Neural cell (in vitro differentiated cells): ENCODE measurements around the gene SLITRK2. TPM values are rescaled to one million over a fixed set of nuclear protein-coding genes. Genes with fewer than 3 reads are reported as not detected.

Experiments
- H2AFZ ChIP-seq: fragments of 200-600, 300-800 bp; sonication (generic), shearing (Covaris generic); 2 replicates; pipeline ENCODE4 v1.6.0; 2014; ENCODE audit warnings: low read depth, mild to moderate bottlenecking, antibody characterized with exemption, low read length, moderate library complexity
- H3F3A ChIP-seq: fragments of 200-600 bp; shearing (Covaris generic); 2 replicates; pipeline ENCODE4 v1.6.1; 2016; ENCODE audit warnings: mild to moderate bottlenecking, moderate library complexity, mixed read lengths, antibody characterized with exemption, low read length; ENCODE audit not compliant: insufficient read depth, poor library complexity, severe bottlenecking
- H3K27ac ChIP-seq: fragments of 200-600, 300-800 bp; sonication (generic), shearing (Covaris generic); 2 replicates; pipeline ENCODE4 v1.5.1; 2014; ENCODE audit warnings: mild to moderate bottlenecking, low read length, moderate library complexity
- H3K27me3 ChIP-seq: fragments of 300-800, 200-600 bp; sonication (generic), shearing (Covaris generic); 2 replicates; pipeline ENCODE4 v1.6.0; 2014; ENCODE audit warnings: mild to moderate bottlenecking, low read depth, low read length, moderate library complexity; ENCODE audit not compliant: insufficient read depth
- H3K36me3 ChIP-seq: fragments of 300-800, 200-600 bp; sonication (generic), shearing (Covaris generic); 2 replicates; pipeline ENCODE4 v1.5.1; 2014; ENCODE audit warnings: mild to moderate bottlenecking, antibody characterized with exemption, low read length, moderate library complexity; ENCODE audit not compliant: insufficient read depth
- H3K4me2 ChIP-seq: fragments of 300-800, 200-600 bp; sonication (generic), shearing (Covaris generic); 2 replicates; pipeline ENCODE4 v1.6.0; 2014; ENCODE audit warnings: mild to moderate bottlenecking, low read length
- H3K4me3 ChIP-seq: fragments of 300-800, 200-600 bp; sonication (generic), shearing (Covaris generic); 2 replicates; pipeline ENCODE4 v1.5.1; 2014; ENCODE audit warnings: mild to moderate bottlenecking, low read length, moderate library complexity
- H3K79me2 ChIP-seq: fragments of 200-600 bp; shearing (Covaris generic); replicated peaks from 2 replicates; pipeline ENCODE4 v1.6.0; 2014; ENCODE audit warnings: mild to moderate bottlenecking, low read length, moderate library complexity; ENCODE audit not compliant: insufficient read depth
- H3K9ac ChIP-seq: fragments of 300-800, 200-600 bp; sonication (generic), shearing (Covaris generic); 2 replicates; pipeline ENCODE4 v1.6.1; 2016; ENCODE audit warnings: mild to moderate bottlenecking, low read length, mixed read lengths
- H3K9me2 ChIP-seq: fragments of 200-600 bp; shearing (Covaris generic); 2 replicates; pipeline ENCODE4 v1.6.1; 2016; ENCODE audit warnings: mild to moderate bottlenecking, low read length, mixed read lengths; ENCODE audit not compliant: insufficient read depth
- H3K9me3 ChIP-seq: fragments of 200-600, 300-800 bp; sonication (generic), shearing (Covaris generic); 2 replicates; pipeline ENCODE4 v1.6.1; 2016; ENCODE audit warnings: mild to moderate bottlenecking, mixed run types, low read length, moderate library complexity, mixed read lengths
- H4K20me1 ChIP-seq: fragments of 200-600 bp; shearing (Covaris generic); 2 replicates; pipeline ENCODE4 v1.6.1; 2016; ENCODE audit warnings: mild to moderate bottlenecking, mixed run types; ENCODE audit not compliant: insufficient read depth
- CTCF ChIP-seq: fragments of 450-650 bp; IDR thresholded peaks from 2 replicates; pipeline ENCODE4 v1.5.1; 2014; ENCODE audit warnings: antibody characterized with exemption, mild to moderate bottlenecking, moderate library complexity; ENCODE audit not compliant: poor library complexity, severe bottlenecking
- EP300 ChIP-seq: fragments of 450-650 bp; conservative IDR thresholded peaks from 2 replicates; pipeline ENCODE4 v1.6.1; 2014; ENCODE audit warnings: antibody characterized with exemption, mild to moderate bottlenecking, moderate library complexity; ENCODE audit not compliant: poor library complexity, severe bottlenecking
- EZH2 ChIP-seq: fragments of 200-600, 300-800 bp; shearing (Covaris generic), sonication (generic); IDR thresholded peaks from 2 replicates; pipeline ENCODE4 v1.6.1; 2014; ENCODE audit warnings: antibody characterized with exemption, low read length, borderline replicate concordance, mild to moderate bottlenecking; ENCODE audit not compliant: insufficient read depth, poor library complexity, severe bottlenecking
- MXI1 ChIP-seq: fragments of 450-650 bp; conservative IDR thresholded peaks from 2 replicates; pipeline ENCODE4 v1.6.1; 2014; ENCODE audit warnings: antibody characterized with exemption, mild to moderate bottlenecking; ENCODE audit not compliant: poor library complexity, severe bottlenecking
- POLR2AphosphoS5 ChIP-seq: IDR thresholded peaks from 2 replicates; pipeline ENCODE4 v1.6.1; 2012
- RAD21 ChIP-seq: fragments of 450-650 bp; conservative IDR thresholded peaks from 2 replicates; pipeline ENCODE4 v1.6.1; 2014; ENCODE audit warnings: antibody characterized with exemption, mild to moderate bottlenecking, moderate library complexity
- SMC3 ChIP-seq: fragments of 450-650 bp; conservative IDR thresholded peaks from 2 replicates; pipeline ENCODE4 v1.6.1; 2014; ENCODE audit warnings: antibody characterized with exemption, mild to moderate bottlenecking, moderate library complexity; ENCODE audit not compliant: poor library complexity
- TAF1 ChIP-seq: IDR thresholded peaks from 2 replicates; pipeline ENCODE4 v1.6.1; 2012; ENCODE audit warnings: low read depth
- polyA plus RNA-seq: library from polyadenylated mRNA; depleted of rRNA; stranded (reverse); fragments of >200 nt; gene quantifications from 2 replicates; pipeline ENCODE4 v1.2.3, GENCODE V29; 2014
- small RNA-seq, 3 experiments: library from RNA; depleted of rRNA; stranded (forward); fragments of <200 nt; gene quantifications; one replicate each; pipeline ENCODE3, GENCODE V24; 2012
- TF ChIP-seq, protein P1 (sequence below): IDR thresholded peaks from 2 replicates; pipeline ENCODE4 v1.6.1; 2012; ENCODE audit warnings: borderline replicate concordance

SLITRK2 gene
- polyA plus RNA-seq, 1 donor from 2014 or later = 1.9 TPM

- H3K4me2 ChIP-seq = no peak overlapping the region
- H3K27ac ChIP-seq = no peak overlapping the region
- no peaks in the 10 kb centered on the region for H4K20me1 ChIP-seq
- H3K9ac ChIP-seq = no peak overlapping the region
- H3K79me2 ChIP-seq = no peaks in the 10 kb centered on the region
- H3K4me3 ChIP-seq = no peak overlapping the region
- no peaks in the 10 kb centered on the region for H3F3A ChIP-seq
- TF ChIP-seq RAD21 (no peak), TAF1 (no peak), EZH2 (no peak), SMC3 (no peak), EP300 (no peak), MXI1 (no peak), CTCF (no peak), POLR2AphosphoS5 (no peak)
- TF ChIP-seq, protein P1, sequence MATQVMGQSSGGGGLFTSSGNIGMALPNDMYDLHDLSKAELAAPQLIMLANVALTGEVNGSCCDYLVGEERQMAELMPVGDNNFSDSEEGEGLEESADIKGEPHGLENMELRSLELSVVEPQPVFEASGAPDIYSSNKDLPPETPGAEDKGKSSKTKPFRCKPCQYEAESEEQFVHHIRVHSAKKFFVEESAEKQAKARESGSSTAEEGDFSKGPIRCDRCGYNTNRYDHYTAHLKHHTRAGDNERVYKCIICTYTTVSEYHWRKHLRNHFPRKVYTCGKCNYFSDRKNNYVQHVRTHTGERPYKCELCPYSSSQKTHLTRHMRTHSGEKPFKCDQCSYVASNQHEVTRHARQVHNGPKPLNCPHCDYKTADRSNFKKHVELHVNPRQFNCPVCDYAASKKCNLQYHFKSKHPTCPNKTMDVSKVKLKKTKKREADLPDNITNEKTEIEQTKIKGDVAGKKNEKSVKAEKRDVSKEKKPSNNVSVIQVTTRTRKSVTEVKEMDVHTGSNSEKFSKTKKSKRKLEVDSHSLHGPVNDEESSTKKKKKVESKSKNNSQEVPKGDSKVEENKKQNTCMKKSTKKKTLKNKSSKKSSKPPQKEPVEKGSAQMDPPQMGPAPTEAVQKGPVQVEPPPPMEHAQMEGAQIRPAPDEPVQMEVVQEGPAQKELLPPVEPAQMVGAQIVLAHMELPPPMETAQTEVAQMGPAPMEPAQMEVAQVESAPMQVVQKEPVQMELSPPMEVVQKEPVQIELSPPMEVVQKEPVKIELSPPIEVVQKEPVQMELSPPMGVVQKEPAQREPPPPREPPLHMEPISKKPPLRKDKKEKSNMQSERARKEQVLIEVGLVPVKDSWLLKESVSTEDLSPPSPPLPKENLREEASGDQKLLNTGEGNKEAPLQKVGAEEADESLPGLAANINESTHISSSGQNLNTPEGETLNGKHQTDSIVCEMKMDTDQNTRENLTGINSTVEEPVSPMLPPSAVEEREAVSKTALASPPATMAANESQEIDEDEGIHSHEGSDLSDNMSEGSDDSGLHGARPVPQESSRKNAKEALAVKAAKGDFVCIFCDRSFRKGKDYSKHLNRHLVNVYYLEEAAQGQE = no peak
- no peak overlapping the region for H2AFZ ChIP-seq
- no peaks in the 10 kb centered on the region for H3K27me3 ChIP-seq
- no peaks in the 10 kb centered on the region for H3K9me3 ChIP-seq
- no peaks in the 10 kb centered on the region for H3K36me3 ChIP-seq
- H3K9me2 ChIP-seq = no peaks in the 10 kb centered on the region
Measured at GRCh38 chrX:145861818-145862217, 44.2 kb downstream of the SLITRK2 start.

DNA sequence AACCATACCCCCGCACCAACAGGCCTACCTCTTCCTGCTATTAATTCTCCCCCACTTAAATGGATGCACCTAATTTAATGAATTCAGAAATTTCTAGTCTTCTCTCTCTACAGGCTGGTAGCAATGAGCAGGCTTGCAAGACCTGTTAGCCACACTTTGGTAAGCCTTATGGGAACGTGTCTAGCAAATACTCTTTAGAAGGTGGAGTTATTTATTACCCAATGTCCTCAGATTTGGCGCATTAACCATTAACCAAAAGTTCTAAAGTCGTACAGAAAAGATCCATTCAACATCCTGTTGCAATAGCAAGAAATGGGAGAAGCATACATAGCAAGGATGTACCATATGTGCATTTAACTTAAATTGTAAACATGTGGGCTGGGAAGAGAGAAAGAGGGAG is 47.5 kb downstream of the SLITRK2 start:
- no peak overlapping the region for H2AFZ ChIP-seq
- no peak overlapping the region for H3K9ac ChIP-seq
- H3K27ac ChIP-seq = no peak overlapping the region
- H3K9me3 ChIP-seq = no peaks in the 10 kb centered on the region
- H3K79me2 ChIP-seq = no peaks in the 10 kb centered on the region
- H3K27me3 ChIP-seq = no peaks in the 10 kb centered on the region
- H4K20me1 ChIP-seq = no peaks in the 10 kb centered on the region
- TF ChIP-seq EP300 (no peak), MXI1 (no peak), SMC3 (no peak), RAD21 (no peak), EZH2 (no peak), POLR2AphosphoS5 (no peak)
- H3K9me2 ChIP-seq = no peaks in the 10 kb centered on the region
- no peaks in the 10 kb centered on the region for H3F3A ChIP-seq
- H3K4me3 ChIP-seq = no peak overlapping the region
- H3K36me3 ChIP-seq = no peaks in the 10 kb centered on the region
- H3K4me2 ChIP-seq = no peak overlapping the region

Small RNA genes lying within 50 kb of the gene (small RNA-seq; reads per million reads assigned to genes)
- 0 reads per million in 3 experiments for gene AL109653.1
